ENCODE measurements around the gene LOXL1.

GRCh38 chr15:73881579-73882320 is 44.5 kb upstream of the LOXL1 start:
- no peak for TF ChIP-seq CTCF (IDR thresholded peaks at IDR 0.05; ENCODE audit: low read length)
- no peak for TF ChIP-seq EZH2 (IDR thresholded peaks at IDR 0.05; ENCODE audit: borderline replicate concordance, low read length)
